PC-3 (cell line): ENCODE measurements around the gene RGS7. TPM values are rescaled to one million over a fixed set of nuclear protein-coding genes. Genes with fewer than 3 reads are reported as not detected.
"Not testable (repeated sequence)": the region's sequence is repeated elsewhere in the genome, so short reads cannot be mapped to it uniquely, and the experiment has no call there.

ENCODE experiments used
- ATAC-seq: fragments of 200-7000 bp; cut with Tn5 transposase; 2 replicates; pipeline ENCODE4 v1.9.1; 2020; ENCODE audit warnings: mild to moderate bottlenecking, moderate library complexity
- BruUV-seq: library from RNA; stranded (reverse); fragments of 400-500 nt; replicated peaks from 2 replicates; lab custom pipeline; 2021; lab: Mats Ljungman, UMichigan
- CTCF ChIA-PET: fragments of 300-600 bp; sonication (Branson Sonifier 250); formaldehyde crosslinking; loops from one replicate; lab custom pipeline; 2022; ENCODE audit warnings: antibody characterized with exemption; lab: Charles Lee
- POLR2A ChIA-PET: fragments of 300-600 bp; sonication (Branson Sonifier 250); formaldehyde crosslinking; loops from one replicate; lab custom pipeline; 2022; ENCODE audit warnings: antibody characterized with exemption; ENCODE audit not compliant: unreplicated experiment; lab: Charles Lee
- DNase-seq: peaks from one replicate; pipeline ENCODE4 v3.0.0-alpha.2; 2015
- H2AFZ ChIP-seq: fragments of 300-600 bp; sonication (generic); 2 replicates; pipeline ENCODE4 v1.6.0; 2016; ENCODE audit warnings: antibody characterized with exemption, low read length
- H3F3A ChIP-seq: fragments of 300-600 bp; sonication (generic); one replicate; pipeline ENCODE4 v1.6.0; 2017; ENCODE audit warnings: antibody characterized with exemption, low read length, control low read depth, mild to moderate bottlenecking; ENCODE audit not compliant: unreplicated experiment
- H3K27ac ChIP-seq: fragments of 300-600 bp; sonication (generic); 2 replicates; pipeline ENCODE4 v1.5.1; 2016; ENCODE audit warnings: mild to moderate bottlenecking, low read length
- H3K27me3 ChIP-seq: fragments of 300-600 bp; sonication (generic); 2 replicates; pipeline ENCODE4 v1.6.1; 2016; ENCODE audit warnings: low read length, mixed read lengths
- H3K36me3 ChIP-seq: fragments of 300-600 bp; sonication (generic); 2 replicates; pipeline ENCODE4 v1.6.1; 2016; ENCODE audit warnings: low read depth, mixed run types, low read length, mixed read lengths
- H3K4me1 ChIP-seq: fragments of 300-600 bp; sonication (generic); 2 replicates; pipeline ENCODE4 v1.5.1; 2016; ENCODE audit warnings: low read length; ENCODE audit not compliant: insufficient read depth
- H3K4me2 ChIP-seq: fragments of 300-600 bp; sonication (generic); 2 replicates; pipeline ENCODE4 v1.6.0; 2016; ENCODE audit warnings: low read length
- H3K4me3 ChIP-seq: fragments of 300-600 bp; sonication (generic); 2 replicates; pipeline ENCODE4 v1.5.1; 2016; ENCODE audit warnings: mild to moderate bottlenecking, low read length, mixed read lengths
- H3K79me2 ChIP-seq: fragments of 300-600 bp; sonication (generic); 2 replicates; pipeline ENCODE4 v1.6.1; 2017; ENCODE audit warnings: low read length, mixed read lengths
- H3K9ac ChIP-seq: fragments of 300-600 bp; sonication (generic); 2 replicates; pipeline ENCODE4 v1.6.0; 2016; ENCODE audit warnings: mild to moderate bottlenecking, low read length
- H3K9me2 ChIP-seq: fragments of 300-600 bp; sonication (generic); replicated peaks from 2 replicates; pipeline ENCODE4 v1.6.1; 2016; ENCODE audit warnings: mixed run types, low read length, mixed read lengths
- H3K9me3 ChIP-seq: fragments of 300-600 bp; sonication (generic); 2 replicates; pipeline ENCODE4 v1.6.1; 2016; ENCODE audit warnings: low read length, mixed read lengths
- H4K20me1 ChIP-seq: fragments of 300-600 bp; sonication (generic); 2 replicates; pipeline ENCODE4 v1.6.1; 2016; ENCODE audit warnings: low read length, mixed read lengths
- CTCF ChIP-seq: fragments of 300-600 bp; sonication (generic); conservative IDR thresholded peaks from 2 replicates; pipeline ENCODE4 v1.5.1; 2017; ENCODE audit warnings: antibody characterized with exemption, low read depth, mild to moderate bottlenecking, low read length
- EZH2 ChIP-seq: fragments of 300-600 bp; sonication (generic); IDR thresholded peaks from one replicate; pipeline ENCODE4 v1.6.1; 2017; ENCODE audit warnings: antibody characterized with exemption, mild to moderate bottlenecking, low read length; ENCODE audit not compliant: unreplicated experiment
- EZH2phosphoT487 ChIP-seq: fragments of 300-600 bp; sonication (generic); IDR thresholded peaks from 2 replicates; pipeline ENCODE4 v1.6.1; 2018; ENCODE audit warnings: mild to moderate bottlenecking, antibody characterized with exemption, low read length, borderline replicate concordance
- intact Hi-C: fragments of 100-400 bp; cut with micrococcal nuclease; formaldehyde crosslinking; loops from 2 replicates; pipeline ENCODE4 v1.9.0; 2023
- total RNA-seq: library from RNA; depleted of rRNA; stranded (reverse); fragments of >200 nt; gene quantifications from 2 replicates; pipeline ENCODE4 v1.2.3, GENCODE V29; 2014

Gene RGS7
- total RNA-seq, 1 experiment from 2014 or later: 0.15 TPM

- ATAC-seq (no peak), DNase-seq (no peak)
- no peak for TF ChIP-seq CTCF
- TF ChIP-seq EZH2: no peak
- no peak for TF ChIP-seq EZH2phosphoT487
- ChIA-PET POLR2A (no interaction called here), CTCF (no interaction called here)
- peaks cover 3% of the 10 kb centered on the region; the same call in 1 of the 2 replicates for H3K9me3 ChIP-seq
- intact Hi-C loops: no loop called here
- no peak overlapping the region for H3K4me2 ChIP-seq
- no peak overlapping the region for H2AFZ ChIP-seq
- H3K79me2 ChIP-seq: no peaks in the 10 kb centered on the region
- 0 out of 2 replicates have a peak, but pooled peaks cover 7% of the 10 kb centered on the region for H4K20me1 ChIP-seq
- BruUV-seq: no TSS peak
- H3K27ac ChIP-seq: no peak overlapping the region
- H3K27me3 ChIP-seq: peaks cover 93% of the 10 kb centered on the region
- no peak overlapping the region for H3K9ac ChIP-seq
- H3K9me2 ChIP-seq: no peaks in the 10 kb centered on the region
- no peaks in the 10 kb centered on the region for H3K4me1 ChIP-seq
- no peak overlapping the region for H3K4me3 ChIP-seq
- H3F3A ChIP-seq: no peaks in the 10 kb centered on the region
- H3K36me3 ChIP-seq: no peaks in the 10 kb centered on the region
Measured at GRCh38 chr1:241095847-241096246, 261.2 kb downstream of the RGS7 start.

- Histone ChIP-seq H3K4me1 (no peaks in the 10 kb centered on the region), H3K9ac (no peak overlapping the region), H4K20me1 (no peaks in the 10 kb centered on the region), H3K4me2 (no peak overlapping the region), H2AFZ (no peak overlapping the region), H3K4me3 (no peak overlapping the region), H3K9me2 (no peaks in the 10 kb centered on the region), H3K79me2 (no peaks in the 10 kb centered on the region), H3F3A (no peaks in the 10 kb centered on the region), H3K36me3 (no peaks in the 10 kb centered on the region), H3K27ac (no peak overlapping the region), H3K9me3 (no peaks in the 10 kb centered on the region), H3K27me3 (peaks cover 84% of the 10 kb centered on the region)
- intact Hi-C loops: no loop called here
- ChIA-PET CTCF (no interaction called here), POLR2A (no interaction called here)
- TF ChIP-seq EZH2 (no peak), CTCF (no peak), EZH2phosphoT487 (no peak)
- DNase-seq (no peak), ATAC-seq (no peak)
- BruUV-seq: no TSS peak
Measured at GRCh38 chr1:241090798-241091197, 266.2 kb downstream of the RGS7 start.

GRCh38 chr1:241089066-241089465 is 267.9 kb downstream of the RGS7 start:
- intact Hi-C loops, ATAC-seq, CTCF ChIA-PET: not testable (repeated sequence)

GRCh38 chr1:241088075-241088474 is 268.9 kb downstream of the RGS7 start:
- H3K27ac ChIP-seq, H3K4me1 ChIP-seq, H3K79me2 ChIP-seq, H3K9me2 ChIP-seq, H3F3A ChIP-seq, POLR2A ChIA-PET, H3K4me3 ChIP-seq, H3K36me3 ChIP-seq, H4K20me1 ChIP-seq, BruUV-seq, H3K4me2 ChIP-seq, intact Hi-C loops, CTCF ChIA-PET, DNase-seq, H3K9me3 ChIP-seq, H2AFZ ChIP-seq, H3K9ac ChIP-seq, ATAC-seq: not testable (repeated sequence)
- H3K27me3 ChIP-seq: peaks cover 86% of the 10 kb centered on the region

More at GRCh38 chr1:241089066-241089465, 267.9 kb downstream of the RGS7 start:
- H3K9ac ChIP-seq, H3K9me2 ChIP-seq, H3K4me3 ChIP-seq, H3K4me2 ChIP-seq, BruUV-seq, H3F3A ChIP-seq, DNase-seq, H2AFZ ChIP-seq, H3K4me1 ChIP-seq, H3K36me3 ChIP-seq, H4K20me1 ChIP-seq, H3K79me2 ChIP-seq, H3K27ac ChIP-seq, H3K9me3 ChIP-seq, POLR2A ChIA-PET: not testable (repeated sequence)
- H3K27me3 ChIP-seq: peaks cover 84% of the 10 kb centered on the region
